Pancreas (tissue), 10 donors: Measurements from ENCODE around the gene TMEM271. TPM values are rescaled to one million over a fixed set of nuclear protein-coding genes. Genes with fewer than 3 reads are reported as not detected.

Source experiments
- ATAC-seq, 4 donors: fragments of 200-7000 bp; cut with Tn5 transposase; one replicate each; pipeline versions ENCODE4 v1.8.0 to v1.9.1; 2020; ENCODE audit warnings: mild to moderate bottlenecking in 4 of 4, moderate library complexity in 4 of 4
- DNase-seq, 6 donors: peaks; one replicate each; pipeline ENCODE4 v3.0.0-alpha.2; 2020
- FAIRE-seq: peaks from 2 replicates; lab custom pipeline; 2012; peaks lifted over from hg19 to GRCh38; lab: Jason Lieb, UNC
- H3K27ac ChIP-seq, 4 donors: fragments of 200-600 bp; sonication (generic); 1 replicate in 3 of 4; 2 replicates in 1 of 4; pipeline versions ENCODE4 v1.5.0 to v1.8.0; 2020
- H3K27me3 ChIP-seq, 4 donors: fragments of 200-600 bp; one replicate each; pipeline ENCODE4 v1.8.0; 2021
- H3K36me3 ChIP-seq, 3 donors: fragments of 200-600 bp; sonication (generic) in 1 of 3; one replicate each; pipeline versions ENCODE4 v1.5.0 to v1.8.0; 2020 to 2021
- H3K4me1 ChIP-seq, 3 donors: fragments of 200-600 bp; one replicate each; pipeline ENCODE4 v1.8.0; 2021
- H3K4me3 ChIP-seq, 4 donors: fragments of 200-600 bp; sonication (generic) in 2 of 4; one replicate each; pipeline versions ENCODE4 v1.5.0 to v1.8.0; 2020 to 2021
- H3K9me3 ChIP-seq, 4 donors: fragments of 200-600 bp; one replicate each; pipeline ENCODE4 v1.8.0; 2021
- CTCF ChIP-seq, 4 donors: fragments of 200-600 bp; sonication (generic) in 3 of 4; IDR thresholded peaks; one replicate each; pipeline versions ENCODE4 v1.5.0 to v1.8.0; 2021; ENCODE audit warnings: antibody characterized with exemption in 4 of 4
- WGBS, 2 donors: extraction: QIAGEN DNeasy Blood & Tissue Kit; methylation state at CpG; one replicate each; pipeline ENCODE4 v1.1.7; 2013; 5-methylcytosine and 5-hydroxymethylcytosine counted together
- intact Hi-C, 3 donors: fragments of 100-400 bp; cut with DNase I; formaldehyde crosslinking; loops; one replicate each; pipeline versions ENCODE4 v1.11.1 to v1.14.2; 2022
- polyA plus RNA-seq, 2 donors: library from polyadenylated mRNA; stranded (reverse); fragments of 200-250 nt; gene quantifications; one replicate each; pipeline ENCODE4 v1.2.3, GENCODE V29; 2013
- total RNA-seq, 6 donors: library from RNA; stranded (reverse); fragmentation: NEBNext Ultra II Directional in 4 of 6; extraction: Animal tissue kit (Norgen Biotek cat#: 25700) in 4 of 6; gene quantifications; one replicate each; pipeline versions ENCODE4 v1.2.1 to v1.2.4, GENCODE V29; 2021 to 2023
- donor health status: healthy with polysubstance abuse.
- donor health status: DM: no; HTN: no; CAD: no; lungs with moderate emphysema.
- donor health status: DM: no; HTN: no; CAD: no.
- donor health status: control.
- donor health status: control.
- donor health status: Bipolar disorder and iron deficiency.
- donor health status: DM: yes; HTN: yes; CAD: no.
- donor health status: DM: no; HTN: no; CAD: no.
- donor health status: DM: no; HTN: no; CAD: no.
- donor health status: DM: yes; HTN: yes; CAD: no.

Gene TMEM271
- total and polyA plus RNA-seq, 8 donors, result 0.04 to 0.35 (median 0.23) TPM; not detected in 2

- intact Hi-C loops, result no loop called here
- no peak for TF ChIP-seq CTCF (IDR thresholded peaks at IDR 0.05)
- Histone ChIP-seq H3K9me3 (no peaks in the 10 kb centered on the region), H3K27ac (no peak overlapping the region), H3K27me3 (no peaks in the 10 kb centered on the region), H3K36me3 (peaks cover 0 to 36% (median 5%) of the 10 kb centered on the region in 3 donors), H3K4me3 (no peak overlapping the region), H3K4me1 (no peaks in the 10 kb centered on the region)
- DNase-seq, result no peak
- FAIRE-seq, result no peak
- WGBS, 2 donors, result 96 to 98% methylated on average over 36 of the region's 36 CpGs
- ATAC-seq, result no peak
Observed at GRCh38 chr4:533318-534100, 42.6 kb downstream of the TMEM271 start.

GRCh38 chr4:532588-533317 lies 43.3 kb downstream of the TMEM271 start:
- no peaks in the 10 kb centered on the region for H3K4me1 ChIP-seq
- no peak overlapping the region for H3K4me3 ChIP-seq
- WGBS, 2 donors, result 99% methylated on average over 10 of the region's 10 CpGs
- ATAC-seq (no peak), FAIRE-seq (no peak), DNase-seq (no peak)
- no peak overlapping the region for H3K27ac ChIP-seq
- no peak for TF ChIP-seq CTCF (IDR thresholded peaks at IDR 0.05)
- intact Hi-C loops, result no loop called here
- H3K36me3 ChIP-seq, result peaks cover 0 to 44% (median 5%) of the 10 kb centered on the region in 3 donors
- no peaks in the 10 kb centered on the region for H3K27me3 ChIP-seq
- no peaks in the 10 kb centered on the region for H3K9me3 ChIP-seq

GRCh38 chr4:531721-532565 lies 44.2 kb downstream of the TMEM271 start:
- no peak for ATAC-seq
- H3K9me3 ChIP-seq, result no peaks in the 10 kb centered on the region
- no peak for TF ChIP-seq CTCF (IDR thresholded peaks at IDR 0.05)
- FAIRE-seq, result no peak
- H3K27ac ChIP-seq, result no peak overlapping the region
- no peaks in the 10 kb centered on the region for H3K4me1 ChIP-seq
- no peak overlapping the region for H3K4me3 ChIP-seq
- H3K36me3 ChIP-seq, result peaks cover 0 to 47% (median 5%) of the 10 kb centered on the region in 3 donors
- intact Hi-C loops, result no loop called here
- H3K27me3 ChIP-seq, result no peaks in the 10 kb centered on the region
- WGBS, 2 donors, result 95 to 96% methylated on average over 17 of the region's 17 CpGs
- no peak for DNase-seq

GRCh38 chr4:531076-531475 lies 45.0 kb downstream of the TMEM271 start:
- Histone ChIP-seq H3K4me3 (no peak overlapping the region), H3K27me3 (no peaks in the 10 kb centered on the region), H3K4me1 (no peaks in the 10 kb centered on the region), H3K27ac (no peak overlapping the region), H3K9me3 (no peaks in the 10 kb centered on the region), H3K36me3 (peaks cover 0 to 47% (median 0%) of the 10 kb centered on the region in 3 donors)
- no peak for TF ChIP-seq CTCF (IDR thresholded peaks at IDR 0.05)
- peak in 1 of 4 donors; percentile 43 for ATAC-seq
- intact Hi-C loops, result no loop called here
- 91 to 94% methylated on average over 10 to 11 of the region's 11 CpGs for WGBS, 2 donors
- no peak for DNase-seq
- FAIRE-seq, result no peak
